Prostate gland (tissue), 2 donors: ENCODE data around the gene VPS13C. TPM values are rescaled to one million over a fixed set of nuclear protein-coding genes. Genes with fewer than 3 reads are reported as not detected.
"Not testable (repeated sequence)": the region's sequence is repeated elsewhere in the genome, so short reads cannot be mapped to it uniquely, and the experiment has no call there.

Experiments
- DNase-seq: peaks from one replicate; pipeline ENCODE4 v3.0.0-alpha.2; 2019; ENCODE audit warnings: low spot score
- H3K27ac ChIP-seq, 2 donors: fragments of 200-600 bp; sonication (generic); 2 replicates each; pipeline ENCODE4 v1.5.1; 2017 to 2019
- H3K27me3 ChIP-seq: fragments of 200-600 bp; sonication (generic); replicated peaks from 2 replicates; pipeline ENCODE4 v1.5.1; 2019; ENCODE audit not compliant: insufficient read depth
- H3K36me3 ChIP-seq, 2 donors: fragments of 200-600 bp; sonication (generic); 1 replicate in 1 of 2; 2 replicates in 1 of 2; pipeline versions ENCODE4 v1.5.1 to v1.8.1; 2017 to 2019
- H3K4me1 ChIP-seq: fragments of 200-600 bp; sonication (generic); replicated peaks from 2 replicates; pipeline ENCODE4 v1.5.1; 2019
- H3K4me3 ChIP-seq, 2 donors: fragments of 200-600 bp; sonication (generic); 2 replicates each; pipeline ENCODE4 v1.5.1; 2017 to 2019
- H3K9me3 ChIP-seq: fragments of 200-600 bp; sonication (generic); 2 replicates; pipeline ENCODE4 v1.5.1; 2017
- POLR2A ChIP-seq: fragments of 450-650 bp; IDR thresholded peaks from one replicate; pipeline ENCODE4 v1.6.1; 2016; ENCODE audit warnings: antibody characterized with exemption, mild to moderate bottlenecking
- POLR2AphosphoS5 ChIP-seq: sonication (generic); formaldehyde crosslinking; IDR thresholded peaks from one replicate; pipeline ENCODE4 v1.6.1; 2017; ENCODE audit warnings: antibody characterized with exemption
- WGBS: methylation state at CpG from one replicate; pipeline ENCODE4 v1.1.5; 2018; 5-methylcytosine and 5-hydroxymethylcytosine counted together
- intact Hi-C: fragments of 100-400 bp; cut with DNase I; formaldehyde crosslinking; loops from one replicate; pipeline ENCODE4 v1.14.2; 2022
- total RNA-seq, 2 donors: library from RNA; depleted of rRNA; stranded (reverse); fragments of >200 nt; gene quantifications; one replicate each; pipeline ENCODE4 v1.1.0, GENCODE V29; 2016
- TF ChIP-seq, protein P1 (sequence below), 4 experiments: fragments of 200-600 bp in 2 of 4; fragments of 450-650 bp in 2 of 4; sonication (generic) in 2 of 4; IDR thresholded peaks; 1 replicate in 3 of 4; 2 replicates in 1 of 4; pipeline ENCODE4 v1.5.1; 2016 to 2019; ENCODE audit warnings: antibody characterized with exemption in 4 of 4, mild to moderate bottlenecking in 2 of 4, moderate library complexity in 2 of 4

Gene VPS13C
- total RNA-seq, 2 donors from 2014 or later = 53.5 to 60.2 TPM

- DNase-seq = no peak
- WGBS = 97% methylated on average over 3 of the region's 3 CpGs
- intact Hi-C loops = no loop called here
- no peaks in the 10 kb centered on the region for H3K4me1 ChIP-seq
- no peak overlapping the region for H3K27ac ChIP-seq
- TF ChIP-seq POLR2A = no peak
- TF ChIP-seq POLR2AphosphoS5 = no peak
- TF ChIP-seq, protein P1, sequence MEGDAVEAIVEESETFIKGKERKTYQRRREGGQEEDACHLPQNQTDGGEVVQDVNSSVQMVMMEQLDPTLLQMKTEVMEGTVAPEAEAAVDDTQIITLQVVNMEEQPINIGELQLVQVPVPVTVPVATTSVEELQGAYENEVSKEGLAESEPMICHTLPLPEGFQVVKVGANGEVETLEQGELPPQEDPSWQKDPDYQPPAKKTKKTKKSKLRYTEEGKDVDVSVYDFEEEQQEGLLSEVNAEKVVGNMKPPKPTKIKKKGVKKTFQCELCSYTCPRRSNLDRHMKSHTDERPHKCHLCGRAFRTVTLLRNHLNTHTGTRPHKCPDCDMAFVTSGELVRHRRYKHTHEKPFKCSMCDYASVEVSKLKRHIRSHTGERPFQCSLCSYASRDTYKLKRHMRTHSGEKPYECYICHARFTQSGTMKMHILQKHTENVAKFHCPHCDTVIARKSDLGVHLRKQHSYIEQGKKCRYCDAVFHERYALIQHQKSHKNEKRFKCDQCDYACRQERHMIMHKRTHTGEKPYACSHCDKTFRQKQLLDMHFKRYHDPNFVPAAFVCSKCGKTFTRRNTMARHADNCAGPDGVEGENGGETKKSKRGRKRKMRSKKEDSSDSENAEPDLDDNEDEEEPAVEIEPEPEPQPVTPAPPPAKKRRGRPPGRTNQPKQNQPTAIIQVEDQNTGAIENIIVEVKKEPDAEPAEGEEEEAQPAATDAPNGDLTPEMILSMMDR (IDR thresholded peaks at IDR 0.05) = no peak
- H3K36me3 ChIP-seq = no peaks in the 10 kb centered on the region
- H3K27me3 ChIP-seq = no peaks in the 10 kb centered on the region
- H3K9me3 ChIP-seq = no peaks in the 10 kb centered on the region
- no peak overlapping the region for H3K4me3 ChIP-seq
Measured at GRCh38 chr15:62020576-62021160, 39.6 kb downstream of the VPS13C start.

- H3K4me1 ChIP-seq, H3K4me3 ChIP-seq, intact Hi-C loops, H3K27me3 ChIP-seq, H3K36me3 ChIP-seq, H3K27ac ChIP-seq, DNase-seq, H3K9me3 ChIP-seq: not testable (repeated sequence)
- 96% methylated on average over 7 of the region's 7 CpGs for WGBS
Measured at GRCh38 chr15:62005354-62005753, 54.9 kb downstream of the VPS13C start.

- no peak overlapping the region for H3K27ac ChIP-seq
- no peak for DNase-seq
- no peak overlapping the region for H3K4me3 ChIP-seq
- 60% methylated on average over 1 of the region's 1 CpG for WGBS
- H3K9me3 ChIP-seq = no peaks in the 10 kb centered on the region
- H3K27me3 ChIP-seq = no peaks in the 10 kb centered on the region
- TF ChIP-seq POLR2A = no peak
- TF ChIP-seq POLR2AphosphoS5 = no peak
- TF ChIP-seq, protein P1 (IDR thresholded peaks at IDR 0.05) = no peak
- H3K36me3 ChIP-seq = no peaks in the 10 kb centered on the region
- H3K4me1 ChIP-seq = no peaks in the 10 kb centered on the region
- intact Hi-C loops = no loop called here
Measured at GRCh38 chr15:61997786-61998185, 62.5 kb downstream of the VPS13C start.

DNA sequence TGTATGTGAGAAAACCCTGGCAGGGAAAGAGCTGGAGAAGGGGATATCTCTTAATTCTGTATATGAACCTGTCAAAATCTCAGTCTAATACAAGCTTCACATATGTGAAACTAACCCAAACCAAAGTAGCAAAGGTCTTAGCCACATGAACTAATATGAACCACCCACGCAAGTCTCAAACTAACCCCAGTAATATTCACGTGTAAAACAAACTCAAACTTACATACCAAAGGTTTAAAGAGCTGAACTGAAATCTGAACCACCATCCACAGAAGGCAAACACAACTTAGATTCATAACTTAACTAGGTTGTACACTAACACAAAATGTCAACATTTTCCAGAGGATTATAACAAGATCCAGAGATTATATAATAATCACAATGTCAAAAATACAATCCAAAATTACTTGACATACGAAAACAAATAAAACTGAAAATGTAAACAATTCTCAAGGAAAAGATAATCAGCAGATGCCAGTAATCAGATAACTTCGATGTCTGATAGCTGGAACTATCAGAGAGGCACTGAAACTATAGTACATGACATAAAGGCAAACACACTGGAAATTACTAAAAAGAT, 64.1 kb downstream of the VPS13C start:
- TF ChIP-seq POLR2AphosphoS5 (no peak), POLR2A (no peak)
- TF ChIP-seq, protein P1 (IDR thresholded peaks at IDR 0.05) = no peak
- DNase-seq = no peak
- Histone ChIP-seq H3K27ac (no peak overlapping the region), H3K27me3 (no peaks in the 10 kb centered on the region), H3K9me3 (no peaks in the 10 kb centered on the region), H3K36me3 (no peaks in the 10 kb centered on the region), H3K4me1 (no peaks in the 10 kb centered on the region), H3K4me3 (no peak overlapping the region)
- WGBS = 83% methylated on average over 4 of the region's 4 CpGs
- intact Hi-C loops = no loop called here

- H3K27ac ChIP-seq = no peak overlapping the region
- no peak for DNase-seq
- no peak overlapping the region for H3K4me3 ChIP-seq
- H3K36me3 ChIP-seq = no peaks in the 10 kb centered on the region
- 92% methylated on average over 1 of the region's 1 CpG for WGBS
- H3K27me3 ChIP-seq = no peaks in the 10 kb centered on the region
- H3K9me3 ChIP-seq = no peaks in the 10 kb centered on the region
- TF ChIP-seq, protein P1 (IDR thresholded peaks at IDR 0.05) = no peak
- no peak for TF ChIP-seq POLR2A
- intact Hi-C loops = no loop called here
- no peaks in the 10 kb centered on the region for H3K4me1 ChIP-seq
Measured at GRCh38 chr15:61994216-61994615, 66.0 kb downstream of the VPS13C start.
